NCI-H345 treated with DMSO at 0.1 percent for 48 hours (cell line): ENCODE measurements around the gene PTGES.

Experiments used
- DNase-seq: peaks from one replicate; lab custom pipeline; 2025; ENCODE audit not compliant: unreplicated experiment; lab: John Stamatoyannopoulos, UW

The PTGES gene

DNA sequence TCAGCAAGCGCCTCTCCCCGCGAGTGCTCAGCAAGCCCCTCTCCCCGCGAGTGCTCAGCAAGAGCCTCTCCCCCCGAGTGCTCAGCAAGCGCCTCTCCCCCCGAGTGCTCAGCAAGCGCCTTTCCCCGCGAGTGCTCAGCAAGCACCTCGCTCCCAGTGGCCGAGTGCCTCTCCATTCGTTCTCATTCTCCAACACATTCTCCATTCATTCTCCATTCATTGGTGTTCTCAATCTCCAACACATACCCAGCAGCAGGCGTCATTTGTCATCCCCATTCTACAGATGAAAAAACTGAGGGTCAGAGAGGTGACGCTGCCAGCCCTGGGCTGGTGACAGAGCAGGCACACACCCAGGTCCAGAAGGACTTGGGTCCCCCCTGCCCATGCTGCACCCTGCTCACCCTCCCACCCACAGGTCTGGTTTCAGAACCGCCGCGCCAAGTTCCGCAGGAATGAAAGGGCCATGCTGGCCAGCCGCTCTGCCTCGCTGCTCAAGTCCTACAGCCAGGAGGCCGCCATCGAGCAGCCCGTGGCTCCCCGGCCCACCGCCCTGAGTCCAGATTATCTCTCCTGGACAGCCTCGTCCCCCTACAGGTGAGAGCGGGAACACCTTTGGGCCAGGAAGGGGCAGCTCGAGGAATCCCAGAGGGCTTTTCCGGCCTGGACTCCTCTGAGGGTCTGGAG is 32.5 kb downstream of the PTGES start:
- no peak for DNase-seq

DNA sequence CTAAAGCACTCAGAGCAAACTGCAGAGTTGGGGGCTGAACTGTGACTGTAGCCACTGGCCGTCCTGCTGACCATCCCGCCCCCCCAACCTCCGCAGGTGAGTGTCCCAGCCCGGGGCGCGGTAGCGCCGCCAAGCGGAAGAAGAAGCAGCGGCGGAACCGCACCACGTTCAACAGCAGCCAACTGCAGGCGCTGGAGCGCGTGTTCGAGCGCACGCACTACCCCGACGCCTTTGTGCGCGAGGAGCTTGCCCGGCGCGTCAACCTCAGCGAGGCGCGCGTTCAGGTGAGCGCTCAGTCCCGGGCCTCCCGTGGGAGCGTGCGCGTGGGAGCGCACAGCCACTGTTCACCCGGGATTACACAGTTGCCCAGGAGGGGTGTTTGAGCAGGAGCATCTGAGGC is 33.7 kb downstream of the PTGES start:
- DNase-seq = no peak

DNA sequence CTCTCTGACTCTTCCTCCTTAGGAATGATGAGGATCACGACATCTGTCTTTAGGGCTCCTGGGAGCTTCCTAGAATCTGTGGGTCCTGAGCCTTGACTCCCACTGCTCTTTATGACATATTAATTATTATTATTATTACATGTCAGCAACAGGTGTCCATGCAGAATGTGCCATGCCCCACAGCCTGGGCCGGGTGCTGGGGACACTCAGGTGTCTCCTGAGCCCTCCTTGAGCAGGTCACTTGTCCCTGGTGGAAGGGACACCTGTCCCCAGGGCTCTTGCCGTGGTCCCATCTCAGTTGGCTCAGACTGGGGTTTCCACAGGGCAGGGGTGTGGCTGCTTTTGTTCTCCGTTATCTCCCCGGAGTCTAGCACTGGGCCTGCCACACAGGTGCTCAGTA is 34.2 kb downstream of the PTGES start:
- no peak for DNase-seq

- no peak for DNase-seq
Measured at GRCh38 chr9:129717991-129718390, 34.9 kb downstream of the PTGES start.

DNA sequence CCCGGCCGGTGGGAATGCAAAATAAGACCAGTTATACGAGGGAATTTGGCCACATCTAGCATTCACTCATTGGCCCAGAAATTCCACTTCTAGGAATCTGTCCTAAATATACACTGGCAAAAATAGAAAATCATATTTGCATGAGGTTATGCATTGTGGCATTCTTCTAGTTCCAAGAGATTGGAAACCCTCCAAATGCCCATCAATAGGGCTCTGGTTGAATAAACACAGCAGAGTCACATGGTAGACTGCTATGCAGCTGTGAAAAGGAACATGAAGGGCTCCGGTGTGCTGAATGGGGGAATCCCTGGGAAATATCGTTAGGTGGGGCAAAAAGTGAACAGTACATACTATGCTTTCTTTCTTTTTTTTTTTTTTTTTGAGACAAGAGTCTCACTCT is 36.8 kb downstream of the PTGES start:
- DNase-seq = no peak

DNA sequence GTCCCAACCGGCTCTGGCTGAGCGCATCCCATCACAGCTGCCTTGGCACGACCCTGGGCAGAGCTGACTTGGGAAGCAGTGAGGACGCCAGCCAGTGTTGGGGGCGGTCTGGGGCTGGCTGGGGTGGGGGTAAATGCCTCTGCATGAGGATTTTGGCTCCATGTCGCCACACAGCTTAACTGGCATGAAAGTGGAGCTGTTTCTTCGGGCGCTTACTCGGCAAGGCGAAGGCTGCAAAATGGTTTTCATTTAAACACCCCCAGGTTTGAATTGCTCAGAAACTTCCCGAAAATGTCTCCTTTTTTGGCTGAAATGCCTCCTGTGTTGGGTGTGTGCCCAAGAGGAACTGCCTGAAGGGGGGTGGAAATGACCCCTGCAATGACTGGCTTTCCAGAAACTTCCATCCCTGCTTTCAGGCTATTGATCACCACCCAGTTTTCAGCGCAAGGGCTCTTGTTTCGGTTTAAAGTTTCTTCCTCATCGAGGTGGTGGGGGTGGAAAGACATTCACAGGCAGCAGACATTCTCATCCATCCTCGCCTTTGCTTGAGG is 38.3 kb downstream of the PTGES start:
- DNase-seq = no peak

DNA sequence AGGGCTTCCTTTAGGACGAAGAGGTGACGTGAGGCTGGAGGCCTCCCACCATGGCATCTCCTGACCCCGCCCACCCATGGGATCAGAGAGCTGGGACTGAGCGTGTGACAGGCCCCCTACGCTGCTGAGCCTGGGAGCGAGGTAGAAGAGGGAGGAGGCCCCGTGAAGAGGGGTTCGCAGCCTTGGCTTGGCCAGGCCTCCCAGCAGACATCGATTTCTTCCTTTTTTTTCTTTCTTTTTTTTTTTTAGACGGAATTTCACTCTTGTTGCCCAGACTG is 39.5 kb downstream of the PTGES start:
- no peak for DNase-seq

GRCh38 chr9:129712634-129713401 is 40.0 kb downstream of the PTGES start:
- no peak for DNase-seq

- no peak for DNase-seq
Measured at GRCh38 chr9:129710169-129710453, 42.7 kb downstream of the PTGES start.

GRCh38 chr9:129709438-129710168 is 43.2 kb downstream of the PTGES start:
- DNase-seq = no peak

- no peak for DNase-seq
Measured at GRCh38 chr9:129708793-129709192, 44.0 kb downstream of the PTGES start.

- no peak for DNase-seq
Measured at GRCh38 chr9:129704807-129705206, 48.0 kb downstream of the PTGES start.

- no peak for DNase-seq
Measured at GRCh38 chr9:129703667-129704355, 49.0 kb downstream of the PTGES start.

DNA sequence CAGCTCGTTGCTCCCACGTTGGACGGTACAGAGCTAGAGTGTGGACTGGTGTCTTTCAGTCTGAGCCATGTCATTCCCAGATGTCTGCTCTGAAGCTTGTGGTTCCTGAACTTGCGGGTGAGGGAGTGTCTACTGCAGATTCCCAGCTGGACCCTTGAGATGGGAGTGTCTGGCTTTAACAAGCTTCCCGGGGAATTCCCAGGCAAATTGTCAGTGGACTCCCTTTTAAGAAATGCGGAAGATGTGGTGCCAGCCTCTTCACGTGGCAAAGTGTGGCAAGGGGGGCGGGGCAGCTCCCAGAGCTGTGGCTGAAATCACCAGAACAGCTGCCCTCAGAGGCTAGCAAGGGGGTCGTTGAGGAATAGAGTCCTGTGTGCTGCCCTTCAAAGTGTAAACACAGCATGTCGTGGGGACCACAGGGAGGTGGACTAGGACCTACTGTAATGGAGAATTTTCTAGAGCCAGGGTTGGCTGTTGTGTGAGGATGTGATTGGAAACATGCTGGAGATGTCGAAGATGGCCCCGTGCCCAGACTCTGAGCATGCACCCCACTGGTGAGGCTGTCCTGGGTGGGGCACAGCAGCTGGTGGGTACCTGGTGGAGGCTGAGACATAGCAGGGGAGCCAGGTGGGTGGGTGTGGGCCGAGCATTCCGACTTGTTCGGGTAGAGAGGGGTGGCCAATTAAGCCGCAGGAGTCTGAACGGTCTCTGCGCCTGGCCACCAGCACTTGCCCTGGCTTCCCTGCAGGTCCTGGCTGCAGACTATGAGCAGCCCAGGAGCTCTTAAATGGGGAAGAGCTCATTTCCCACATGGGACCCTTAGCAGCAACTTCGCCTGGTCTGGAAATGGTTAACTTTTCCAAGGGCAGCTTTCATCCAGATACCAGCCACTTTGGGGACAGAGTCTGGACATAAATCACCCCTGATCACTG is 50.0 kb downstream of the PTGES start:
- DNase-seq = no peak

GRCh38 chr9:129701549-129701948 is 51.3 kb downstream of the PTGES start:
- DNase-seq = no peak

DNA sequence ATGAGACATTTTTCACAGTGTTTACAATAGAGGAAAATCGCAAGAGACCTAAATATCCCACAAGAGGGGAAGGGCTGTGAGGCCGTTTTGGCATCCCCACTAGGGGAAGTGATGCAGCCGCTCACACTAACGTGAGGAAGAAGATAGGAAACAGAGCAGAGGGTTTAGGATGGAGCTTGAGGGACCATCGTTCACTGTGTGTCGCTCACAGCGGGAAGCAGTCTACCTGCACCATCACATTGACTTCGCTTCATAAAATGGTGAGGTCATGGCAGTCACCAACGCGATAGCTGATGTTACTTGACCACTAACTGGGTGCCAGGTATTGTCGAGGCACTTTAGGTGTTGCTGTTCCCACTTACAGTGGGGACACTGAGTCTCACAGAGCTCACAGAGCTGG is 51.8 kb downstream of the PTGES start:
- no peak for DNase-seq

- DNase-seq = no peak
Measured at GRCh38 chr9:129698254-129698757, 54.5 kb downstream of the PTGES start.

GRCh38 chr9:129697656-129698253 is 55.1 kb downstream of the PTGES start:
- no peak for DNase-seq

DNA sequence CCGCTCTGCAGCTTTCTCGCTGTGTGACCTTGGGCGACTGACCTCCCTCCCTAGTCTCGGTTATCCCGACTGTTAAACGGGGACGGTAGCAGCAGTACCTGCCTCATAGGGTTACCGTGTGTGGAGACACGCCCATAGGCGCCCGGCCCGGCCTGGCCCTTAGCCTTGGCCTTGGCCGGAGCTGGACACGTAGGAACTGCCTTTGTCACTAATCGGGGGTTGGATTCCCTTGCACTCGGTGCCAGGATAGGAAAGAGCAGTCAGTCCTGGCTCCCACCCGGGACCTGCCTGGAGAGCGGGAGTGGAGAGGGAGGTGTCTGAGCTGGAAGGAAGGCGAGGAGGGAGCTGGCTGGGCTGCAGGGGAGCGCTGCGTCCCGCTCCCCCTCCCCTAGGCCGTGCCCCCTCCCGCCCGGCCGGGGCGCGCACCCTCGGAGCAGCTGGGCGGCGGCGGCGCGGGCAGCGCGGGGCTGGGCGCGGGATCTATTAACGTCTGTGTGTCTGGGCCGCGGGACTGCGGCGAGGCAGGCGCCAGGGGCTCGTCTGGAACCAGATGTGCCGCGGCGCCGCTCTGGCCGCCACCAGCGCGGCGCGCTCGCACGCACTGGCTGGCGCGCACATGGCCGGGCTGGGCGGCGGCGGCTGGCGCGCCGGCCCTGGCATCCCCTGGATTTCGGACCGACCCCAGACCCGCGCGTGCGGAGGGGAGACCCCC is 55.7 kb downstream of the PTGES start:
- DNase-seq = no peak
